GM23338 (cell line): ENCODE results near the gene COL8A2. TPM values are rescaled to one million over a fixed set of nuclear protein-coding genes. Genes with fewer than 3 reads are reported as not detected.

Source experiments
- ATAC-seq: fragments of 200-7000 bp; cut with Tn5 transposase; 3 replicates; pipeline ENCODE4 v1.9.1; 2020
- DNase-seq: peaks from one replicate; pipeline ENCODE4 v3.0.0-alpha.2; 2015; ENCODE audit warnings: low spot score
- H2AFZ ChIP-seq: fragments of 200-600 bp; sonication (generic); 2 replicates; pipeline ENCODE4 v1.8.0; 2016; ENCODE audit warnings: antibody characterized with exemption, mild to moderate bottlenecking, moderate library complexity
- H3F3A ChIP-seq: fragments of 200-600 bp; sonication (generic); replicated peaks from 2 replicates; pipeline ENCODE4 v1.8.0; 2017; ENCODE audit warnings: antibody characterized with exemption, mixed run types, low read depth
- H3K27ac ChIP-seq: fragments of 200-600 bp; sonication (generic); 2 replicates; pipeline ENCODE4 v1.6.1; 2016; ENCODE audit warnings: low read depth
- H3K27me3 ChIP-seq: fragments of 200-600 bp; sonication (generic); 2 replicates; pipeline ENCODE4 v1.8.0; 2016; ENCODE audit warnings: mild to moderate bottlenecking, mixed run types, moderate library complexity; ENCODE audit not compliant: insufficient read depth
- H3K36me3 ChIP-seq: fragments of 200-600 bp; sonication (generic); 2 replicates; pipeline ENCODE4 v1.8.0; 2016; ENCODE audit warnings: mild to moderate bottlenecking; ENCODE audit not compliant: insufficient read depth
- H3K4me1 ChIP-seq: fragments of 200-600 bp; sonication (generic); 2 replicates; pipeline ENCODE4 v1.8.0; 2016; ENCODE audit warnings: mild to moderate bottlenecking, moderate library complexity; ENCODE audit not compliant: insufficient read depth
- H3K4me2 ChIP-seq: fragments of 200-600 bp; sonication (generic); 2 replicates; pipeline ENCODE4 v1.7.1; 2017; ENCODE audit warnings: mixed run types
- H3K4me3 ChIP-seq: fragments of 200-600 bp; sonication (generic); 2 replicates; pipeline ENCODE4 v1.6.1; 2016; ENCODE audit warnings: mixed run types
- H3K79me2 ChIP-seq: fragments of 200-600 bp; sonication (generic); replicated peaks from 2 replicates; pipeline ENCODE4 v1.8.0; 2017; ENCODE audit warnings: mild to moderate bottlenecking; ENCODE audit not compliant: insufficient read depth
- H3K9me2 ChIP-seq: fragments of 200-600 bp; sonication (generic); 2 replicates; pipeline ENCODE4 v1.8.0; 2017; ENCODE audit not compliant: insufficient read depth
- H4K20me1 ChIP-seq: fragments of 200-600 bp; sonication (generic); replicated peaks from 2 replicates; pipeline ENCODE4 v1.8.0; 2017; ENCODE audit warnings: mild to moderate bottlenecking; ENCODE audit not compliant: insufficient read depth
- H3K27ac Mint-ChIP-seq: 2 replicates; pipeline ENCODE4 v1.8.0; 2020; ENCODE audit warnings: inconsistent platforms, mild to moderate bottlenecking, moderate library complexity, mixed read lengths
- H3K27me3 Mint-ChIP-seq: 3 replicates; pipeline ENCODE4 v1.8.0; 2022; ENCODE audit warnings: low read depth, mild to moderate bottlenecking, moderate library complexity, mixed read lengths, inconsistent platforms; ENCODE audit not compliant: insufficient read depth, poor library complexity
- H3K36me3 Mint-ChIP-seq: 3 replicates; pipeline ENCODE4 v1.8.0; 2021; ENCODE audit warnings: low read depth, mild to moderate bottlenecking, inconsistent platforms, moderate library complexity, mixed read lengths
- H3K4me1 Mint-ChIP-seq: 3 replicates; pipeline ENCODE4 v1.8.0; 2020; ENCODE audit warnings: mild to moderate bottlenecking, inconsistent platforms, mixed read lengths
- H3K4me3 Mint-ChIP-seq: 3 replicates; pipeline ENCODE4 v1.8.0; 2021; ENCODE audit warnings: moderate library complexity, mild to moderate bottlenecking, inconsistent platforms, mixed read lengths
- H3K9me3 Mint-ChIP-seq: 3 replicates; pipeline ENCODE4 v1.8.0; 2020; ENCODE audit warnings: moderate library complexity, mild to moderate bottlenecking, inconsistent platforms, mixed read lengths
- CREB1 ChIP-seq: fragments of 250-450 bp; sonication (Bioruptor Pico); IDR thresholded peaks from 2 replicates; pipeline ENCODE4 v1.5.0; 2020; ENCODE audit warnings: low read depth, mild to moderate bottlenecking, moderate library complexity
- ETS1 ChIP-seq: IDR thresholded peaks from 2 replicates; pipeline ENCODE4 v1.6.1; 2016; ENCODE audit warnings: antibody characterized with exemption
- EZH2 ChIP-seq: fragments of 200-600 bp; sonication (generic); IDR thresholded peaks from one replicate; pipeline ENCODE4 v1.8.0; 2017; ENCODE audit warnings: antibody characterized with exemption, mild to moderate bottlenecking, low read depth; ENCODE audit not compliant: unreplicated experiment
- EZH2phosphoT487 ChIP-seq: fragments of 200-600 bp; sonication (generic); IDR thresholded peaks from one replicate; pipeline ENCODE4 v1.8.1; 2018; ENCODE audit warnings: antibody characterized with exemption; ENCODE audit not compliant: unreplicated experiment
- JUNB ChIP-seq: IDR thresholded peaks from one replicate; pipeline ENCODE4 v1.6.1; 2016; ENCODE audit warnings: antibody characterized with exemption; ENCODE audit not compliant: unreplicated experiment
- POLR2AphosphoS5 ChIP-seq: IDR thresholded peaks from 2 replicates; pipeline ENCODE4 v1.6.1; 2016; ENCODE audit warnings: antibody characterized with exemption, low read depth
- STAT1 ChIP-seq: IDR thresholded peaks from one replicate; pipeline ENCODE4 v1.6.1; 2016; ENCODE audit warnings: antibody characterized with exemption; ENCODE audit not compliant: unreplicated experiment
- ZNF462 ChIP-seq: fragments of 250-450 bp; sonication (Bioruptor Pico); IDR thresholded peaks from 2 replicates; pipeline ENCODE4 v1.5.0; 2020; ENCODE audit warnings: mild to moderate bottlenecking, moderate library complexity
- polyA plus RNA-seq: library from polyadenylated mRNA; unstranded; fragments of >200 nt; fragmentation: Nextera tagmentation; extraction: Ambion mirVana; gene quantifications from 2 replicates; pipeline ENCODE4 v1.2.1, GENCODE V29; 2016
- total RNA-seq: library from RNA; depleted of rRNA; stranded (reverse); fragments of >200 nt; shearing (Covaris generic); gene quantifications from 2 replicates; pipeline ENCODE4 v1.2.3, GENCODE V29; 2014
- TF ChIP-seq, protein P1 (sequence below), 2 experiments: fragments of 200-600 bp in 1 of 2; sonication (generic) in 1 of 2; conservative IDR thresholded peaks; 2 replicates each; pipeline versions ENCODE4 v1.5.1 to v1.6.1; 2016 to 2017; ENCODE audit warnings: antibody characterized with exemption in 2 of 2, low read depth in 2 of 2, mild to moderate bottlenecking in 2 of 2, moderate library complexity in 1 of 2

COL8A2 gene
- total and polyA plus RNA-seq, 2 experiments from 2014 or later = 0.95 to 4.9 TPM

GRCh38 chr1:36087233-36088123 is 37.5 kb downstream of the COL8A2 start:
- peaks cover 6% of the 10 kb centered on the region; the same call in 1 of the 2 replicates for H3K4me1 ChIP-seq
- 0 out of 2 replicates have a peak, but pooled peaks cover 1% of the 10 kb centered on the region for H3K36me3 ChIP-seq
- Mint-ChIP-seq H3K4me3 (peak overlapping the region; percentile 13; the same call in 1 of the 3 replicates), H3K36me3 (peaks cover 10% of the 10 kb centered on the region), H3K27ac (no peak overlapping the region), H3K4me1 (peaks cover 14% of the 10 kb centered on the region), H3K27me3 (peaks cover 9% of the 10 kb centered on the region), H3K9me3 (no peaks in the 10 kb centered on the region; the same call in 2 of the 3 replicates)
- no peak overlapping the region for H3K27ac ChIP-seq
- DNase-seq = no peak
- no peak overlapping the region for H3K4me3 ChIP-seq
- H3F3A ChIP-seq = 0 out of 2 replicates have a peak, but pooled peaks cover 10% of the 10 kb centered on the region
- H4K20me1 ChIP-seq = peaks cover 3% of the 10 kb centered on the region; the same call in 1 of the 2 replicates
- no peak for ATAC-seq
- H3K79me2 ChIP-seq = peaks cover 13% of the 10 kb centered on the region
- TF ChIP-seq POLR2AphosphoS5 = no peak
- TF ChIP-seq, protein P1, sequence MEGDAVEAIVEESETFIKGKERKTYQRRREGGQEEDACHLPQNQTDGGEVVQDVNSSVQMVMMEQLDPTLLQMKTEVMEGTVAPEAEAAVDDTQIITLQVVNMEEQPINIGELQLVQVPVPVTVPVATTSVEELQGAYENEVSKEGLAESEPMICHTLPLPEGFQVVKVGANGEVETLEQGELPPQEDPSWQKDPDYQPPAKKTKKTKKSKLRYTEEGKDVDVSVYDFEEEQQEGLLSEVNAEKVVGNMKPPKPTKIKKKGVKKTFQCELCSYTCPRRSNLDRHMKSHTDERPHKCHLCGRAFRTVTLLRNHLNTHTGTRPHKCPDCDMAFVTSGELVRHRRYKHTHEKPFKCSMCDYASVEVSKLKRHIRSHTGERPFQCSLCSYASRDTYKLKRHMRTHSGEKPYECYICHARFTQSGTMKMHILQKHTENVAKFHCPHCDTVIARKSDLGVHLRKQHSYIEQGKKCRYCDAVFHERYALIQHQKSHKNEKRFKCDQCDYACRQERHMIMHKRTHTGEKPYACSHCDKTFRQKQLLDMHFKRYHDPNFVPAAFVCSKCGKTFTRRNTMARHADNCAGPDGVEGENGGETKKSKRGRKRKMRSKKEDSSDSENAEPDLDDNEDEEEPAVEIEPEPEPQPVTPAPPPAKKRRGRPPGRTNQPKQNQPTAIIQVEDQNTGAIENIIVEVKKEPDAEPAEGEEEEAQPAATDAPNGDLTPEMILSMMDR (conservative IDR thresholded peaks at IDR 0.05; ENCODE audit: low read depth in 2 of 2) = peak in 1 of 2 experiments; percentile 33; a peak in 2 of 4 replicates
- no peak overlapping the region for H2AFZ ChIP-seq
- no peaks in the 10 kb centered on the region for H3K9me2 ChIP-seq
- H3K4me2 ChIP-seq = no peak overlapping the region
- H3K27me3 ChIP-seq = peaks cover 9% of the 10 kb centered on the region; the same call in 1 of the 2 replicates

- no peaks in the 10 kb centered on the region; the same call in 2 of the 3 replicates for H3K9me3 Mint-ChIP-seq
- no peak overlapping the region for H2AFZ ChIP-seq
- no peak overlapping the region for H3K27ac ChIP-seq
- no peak for ATAC-seq
- H3K79me2 ChIP-seq = peaks cover 13% of the 10 kb centered on the region
- no peak overlapping the region for H3K4me3 ChIP-seq
- DNase-seq = no peak
- H3K27me3 Mint-ChIP-seq = peaks cover 9% of the 10 kb centered on the region
- H3K9me2 ChIP-seq = no peaks in the 10 kb centered on the region
- H3K4me3 Mint-ChIP-seq = peak overlapping the region; percentile 13; the same call in 1 of the 3 replicates
- H3K36me3 ChIP-seq = no peaks in the 10 kb centered on the region
- H3K4me1 ChIP-seq = peaks cover 6% of the 10 kb centered on the region; the same call in 1 of the 2 replicates
- H3K27me3 ChIP-seq = peaks cover 9% of the 10 kb centered on the region; the same call in 1 of the 2 replicates
- H3K27ac Mint-ChIP-seq = no peak overlapping the region
- 0 out of 2 replicates have a peak, but pooled peaks cover 10% of the 10 kb centered on the region for H3F3A ChIP-seq
- H3K4me1 Mint-ChIP-seq = peaks cover 18% of the 10 kb centered on the region
- no peak overlapping the region for H3K4me2 ChIP-seq
- H3K36me3 Mint-ChIP-seq = peaks cover 5% of the 10 kb centered on the region
- H4K20me1 ChIP-seq = peaks cover 3% of the 10 kb centered on the region; the same call in 1 of the 2 replicates
- TF ChIP-seq ETS1 (no peak), CREB1 (no peak), EZH2phosphoT487 (no peak), ZNF462 (no peak), STAT1 (no peak), EZH2 (no peak), JUNB (no peak)
These were observed 38.3 kb downstream of the COL8A2 start for GRCh38 chr1:36086529-36087232.
